Caco-2 (cell line): ENCODE results near the gene FGF14. TPM values are rescaled to one million over a fixed set of nuclear protein-coding genes. Genes with fewer than 3 reads are reported as not detected.

Source experiments
- BruUV-seq: library from RNA; stranded (reverse); fragments of 400-500 nt; replicated peaks from 2 replicates; lab custom pipeline; 2021; lab: Mats Ljungman, UMichigan
- CTCF ChIA-PET: fragments of 300-600 bp; sonication (Branson Sonifier 250); formaldehyde crosslinking; loops from one replicate; lab custom pipeline; 2022; ENCODE audit warnings: antibody characterized with exemption; lab: Charles Lee
- POLR2A ChIA-PET: fragments of 300-600 bp; sonication (Branson Sonifier 250); formaldehyde crosslinking; loops from one replicate; lab custom pipeline; 2022; ENCODE audit warnings: antibody characterized with exemption; lab: Charles Lee
- DNase-seq, 2 experiments: peaks; one replicate each; pipeline versions ENCODE4 v3.0.0 to v3.0.0-alpha.2; 2020 to 2022
- H3K27me3 ChIP-seq: replicated peaks from 2 replicates; pipeline ENCODE4 v1.6.0; 2011; ENCODE audit warnings: low read length; ENCODE audit not compliant: control insufficient read depth, insufficient read depth
- H3K36me3 ChIP-seq: 2 replicates; pipeline ENCODE4 v1.5.1; 2011; ENCODE audit warnings: low read length; ENCODE audit not compliant: control insufficient read depth, insufficient read depth
- H3K4me1 ChIP-seq: fragments of 250-450 bp; sonication (Bioruptor Pico); 2 replicates; pipeline ENCODE4 v1.5.1; 2020; ENCODE audit warnings: mild to moderate bottlenecking
- H3K4me3 ChIP-seq: 2 replicates; pipeline ENCODE4 v1.5.1; 2011; ENCODE audit warnings: low read depth, mild to moderate bottlenecking, control low read depth, low read length
- H3K9me3 ChIP-seq: fragments of 250-450 bp; sonication (Bioruptor Pico); 2 replicates; pipeline ENCODE4 v1.5.1; 2020; ENCODE audit warnings: mild to moderate bottlenecking, moderate library complexity
- H3K27ac Mint-ChIP-seq: one replicate; pipeline ENCODE4 v1.8.0; 2022; ENCODE audit warnings: mixed read lengths; ENCODE audit not compliant: unreplicated experiment
- H3K27me3 Mint-ChIP-seq: one replicate; pipeline ENCODE4 v1.8.0; 2022; ENCODE audit warnings: mixed read lengths; ENCODE audit not compliant: insufficient read depth, unreplicated experiment
- H3K36me3 Mint-ChIP-seq: one replicate; pipeline ENCODE4 v1.8.0; 2022; ENCODE audit warnings: mild to moderate bottlenecking, mixed read lengths; ENCODE audit not compliant: insufficient read depth, unreplicated experiment
- H3K4me1 Mint-ChIP-seq: one replicate; pipeline ENCODE4 v1.8.0; 2022; ENCODE audit warnings: low read depth, mixed read lengths; ENCODE audit not compliant: unreplicated experiment
- H3K4me3 Mint-ChIP-seq: one replicate; pipeline ENCODE4 v1.8.0; 2022; ENCODE audit warnings: mild to moderate bottlenecking, moderate library complexity, mixed read lengths; ENCODE audit not compliant: unreplicated experiment
- H3K9me3 Mint-ChIP-seq: one replicate; pipeline ENCODE4 v1.8.0; 2022; ENCODE audit warnings: mixed read lengths; ENCODE audit not compliant: unreplicated experiment
- CTCF ChIP-seq, 2 experiments: fragments of 200-600 bp in 1 of 2; IDR thresholded peaks; 1 replicate in 1 of 2; 2 replicates in 1 of 2; pipeline versions ENCODE4 v1.5.1 to v1.8.0; 2011 to 2022; ENCODE audit warnings: antibody characterized with exemption in 1 of 2, control low read depth in 1 of 2, inconsistent platforms in 1 of 2, low read depth in 1 of 2, low read length in 1 of 2, mild to moderate bottlenecking in 1 of 2, moderate library complexity in 1 of 2; ENCODE audit not compliant: insufficient read depth in 1 of 2, severe bottlenecking in 1 of 2, unreplicated experiment in 1 of 2
- intact Hi-C: fragments of 100-400 bp; cut with micrococcal nuclease; formaldehyde crosslinking; loops from one replicate; pipeline ENCODE4 v1.10.0; 2022; ENCODE audit not compliant: unreplicated experiment
- total RNA-seq: library from RNA; stranded (reverse); gene quantifications from 2 replicates; pipeline ENCODE4 v1.2.3, GENCODE V29; 2022

FGF14 gene
- total RNA-seq, 1 experiment from 2014 or later = not detected

DNA sequence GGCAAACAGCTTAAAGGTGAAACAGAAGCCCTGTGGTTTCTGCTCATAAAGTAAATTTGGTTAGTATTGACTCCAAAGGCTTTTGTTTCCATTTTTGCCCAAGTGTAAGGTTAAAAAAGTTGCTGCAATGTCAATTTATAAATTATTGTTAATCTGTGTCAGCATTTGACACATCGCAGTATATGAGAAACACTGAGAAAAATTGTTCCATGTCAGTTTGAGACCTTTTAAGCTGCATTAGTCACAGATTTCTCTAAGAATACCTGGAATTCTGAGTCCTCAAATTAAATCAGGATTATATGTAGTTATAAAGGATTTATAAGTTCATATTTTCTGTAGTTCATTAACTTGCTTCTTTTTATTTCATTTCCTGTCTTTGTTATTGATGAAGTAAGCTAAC is 78.8 kb downstream of the FGF14 start:
- no TSS peak for BruUV-seq
- H3K4me3 ChIP-seq = no peak overlapping the region
- H3K4me1 ChIP-seq = no peaks in the 10 kb centered on the region
- Mint-ChIP-seq H3K36me3 (no peaks in the 10 kb centered on the region), H3K27me3 (peaks cover 12% of the 10 kb centered on the region), H3K27ac (no peak overlapping the region), H3K4me1 (peaks cover 7% of the 10 kb centered on the region), H3K9me3 (no peaks in the 10 kb centered on the region), H3K4me3 (no peak overlapping the region)
- ChIA-PET POLR2A (no interaction called here), CTCF (no interaction called here)
- DNase-seq = no peak
- H3K36me3 ChIP-seq = no peaks in the 10 kb centered on the region
- intact Hi-C loops = no loop called here
- no peak for TF ChIP-seq CTCF (IDR thresholded peaks at IDR 0.05; ENCODE audit: insufficient read depth in 1 of 2, low read depth in 1 of 2, low read length in 1 of 2, severe bottlenecking in 1 of 2, unreplicated experiment in 1 of 2)
- H3K27me3 ChIP-seq = no peaks in the 10 kb centered on the region
- no peaks in the 10 kb centered on the region for H3K9me3 ChIP-seq

DNA sequence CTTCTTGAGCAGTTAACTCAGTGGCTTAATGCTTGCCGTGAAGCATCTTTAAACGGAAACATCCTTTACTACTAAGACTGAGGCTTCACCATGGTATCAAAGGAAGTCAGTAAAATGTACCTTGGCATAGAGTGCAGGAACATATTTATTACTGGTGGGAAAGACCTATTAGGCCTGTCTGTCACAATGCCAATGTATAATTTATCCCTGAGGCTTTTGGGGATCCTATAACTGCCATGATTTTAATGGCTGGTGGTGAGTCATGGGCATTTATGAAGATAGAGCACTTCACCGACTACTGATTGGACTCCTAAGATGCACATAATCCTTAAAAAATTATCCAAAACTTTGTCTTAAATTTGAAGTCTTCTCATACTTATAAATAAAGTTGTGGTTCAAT is 79.6 kb downstream of the FGF14 start:
- Histone ChIP-seq H3K36me3 (no peaks in the 10 kb centered on the region), H3K27me3 (no peaks in the 10 kb centered on the region), H3K9me3 (no peaks in the 10 kb centered on the region), H3K4me1 (no peaks in the 10 kb centered on the region), H3K4me3 (no peak overlapping the region)
- DNase-seq = no peak
- ChIA-PET POLR2A (no interaction called here), CTCF (no interaction called here)
- Mint-ChIP-seq H3K27ac (no peak overlapping the region), H3K4me3 (no peak overlapping the region), H3K36me3 (no peaks in the 10 kb centered on the region), H3K9me3 (no peaks in the 10 kb centered on the region), H3K4me1 (peaks cover 7% of the 10 kb centered on the region), H3K27me3 (peaks cover 12% of the 10 kb centered on the region)
- no peak for TF ChIP-seq CTCF (IDR thresholded peaks at IDR 0.05; ENCODE audit: insufficient read depth in 1 of 2, low read depth in 1 of 2, low read length in 1 of 2, severe bottlenecking in 1 of 2, unreplicated experiment in 1 of 2)
- intact Hi-C loops = no loop called here
- no TSS peak for BruUV-seq

DNA sequence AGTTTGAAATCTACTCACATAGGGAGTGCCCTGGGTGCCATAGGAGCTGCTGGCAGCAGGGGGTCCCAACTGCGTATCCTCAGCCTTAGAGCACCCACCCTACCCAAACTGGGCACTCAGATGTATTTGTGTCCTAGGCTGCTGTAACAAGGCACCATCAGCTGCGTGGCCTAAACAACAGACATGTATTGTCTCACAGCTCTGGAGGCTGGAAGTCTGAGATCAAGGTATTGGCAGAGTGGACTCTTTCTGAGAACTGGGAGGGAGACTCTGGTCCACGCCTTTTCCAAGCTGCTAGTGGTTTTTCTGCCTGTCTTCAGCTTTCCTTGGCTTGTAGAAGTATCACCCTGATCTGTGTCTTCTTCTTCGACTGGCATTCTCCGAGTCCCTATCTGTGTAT is 83.6 kb downstream of the FGF14 start:
- H3K36me3 ChIP-seq = no peaks in the 10 kb centered on the region
- H3K4me3 ChIP-seq = no peak overlapping the region
- Mint-ChIP-seq H3K9me3 (no peaks in the 10 kb centered on the region), H3K36me3 (no peaks in the 10 kb centered on the region), H3K27ac (no peak overlapping the region), H3K4me3 (no peak overlapping the region), H3K27me3 (peaks cover 11% of the 10 kb centered on the region), H3K4me1 (no peaks in the 10 kb centered on the region)
- no peaks in the 10 kb centered on the region for H3K4me1 ChIP-seq
- no peak for TF ChIP-seq CTCF (IDR thresholded peaks at IDR 0.05; ENCODE audit: insufficient read depth in 1 of 2, low read depth in 1 of 2, low read length in 1 of 2, severe bottlenecking in 1 of 2, unreplicated experiment in 1 of 2)
- no peak for DNase-seq
- intact Hi-C loops = no loop called here
- ChIA-PET CTCF (no interaction called here), POLR2A (no interaction called here)
- no peaks in the 10 kb centered on the region for H3K9me3 ChIP-seq
- H3K27me3 ChIP-seq = no peaks in the 10 kb centered on the region
- BruUV-seq = no TSS peak
